ENCODE measurements around the gene SDC1. TPM values are rescaled to one million over a fixed set of nuclear protein-coding genes. Genes with fewer than 3 reads are reported as not detected.

Gene SDC1
- total RNA-seq, 1 donor from 2014 or later = 74.3 TPM

DNA sequence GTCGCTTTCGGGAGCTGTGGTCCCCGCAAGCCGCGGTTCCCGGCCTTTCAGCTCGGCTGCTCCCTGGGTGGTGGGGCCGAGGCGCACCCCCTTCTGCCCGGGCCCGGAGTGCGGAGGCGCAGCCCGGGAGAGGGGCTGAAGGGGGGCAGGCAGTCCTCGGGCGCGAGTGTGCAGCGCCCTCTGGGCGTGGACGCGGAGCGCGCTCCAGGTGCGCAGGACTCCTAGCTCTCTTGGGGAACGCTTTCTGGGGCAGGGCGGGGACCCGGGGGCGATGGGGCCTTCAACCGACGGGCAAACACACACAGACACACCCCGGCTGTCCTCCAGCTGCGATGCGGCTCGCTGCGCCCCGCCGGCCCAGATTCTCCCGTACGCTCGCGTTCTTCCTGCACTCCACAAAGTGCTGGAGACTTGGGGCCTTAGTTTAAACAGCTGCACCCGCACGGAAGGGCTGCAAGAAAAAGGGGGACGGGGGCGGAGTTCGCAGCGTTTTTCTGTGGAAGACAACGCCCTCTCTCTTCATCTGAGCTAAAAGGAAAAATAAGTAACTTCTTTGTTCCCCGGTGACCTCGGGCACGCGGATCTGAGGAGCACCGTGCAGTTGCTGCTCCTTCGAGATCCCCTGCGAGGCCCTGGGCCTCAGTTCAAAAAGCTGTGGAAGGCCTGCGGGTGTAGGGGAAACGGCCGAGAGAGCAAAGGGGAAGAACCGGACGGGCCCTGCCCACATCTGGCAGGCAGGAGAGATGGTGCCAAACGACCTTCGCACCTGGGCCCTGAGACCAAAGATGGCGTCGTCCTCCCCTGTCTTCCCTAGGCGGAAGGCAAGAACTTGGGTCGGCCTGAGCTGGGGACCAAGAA lies 593 bp upstream of the SDC1 start:
- Histone ChIP-seq H4K20me1 (ENCODE audit: insufficient read depth, low read length) (no peaks in the 10 kb centered on the region), H3K4me1 (ENCODE audit: insufficient read depth, low read length) (peaks cover 30% of the 10 kb centered on the region), H3K9me3 (ENCODE audit: insufficient read depth, low read depth, low read length) (no peaks in the 10 kb centered on the region), H2AFZ (ENCODE audit: low read depth, low read length) (peak overlapping the region; percentile 76), H3K27ac (ENCODE audit: low read depth, low read length) (no peak overlapping the region), H3K27me3 (ENCODE audit: insufficient read depth, low read length) (no peaks in the 10 kb centered on the region), H3K36me3 (ENCODE audit: insufficient read depth, low read length) (no peaks in the 10 kb centered on the region), H3K79me2 (ENCODE audit: insufficient read depth, low read length) (peaks cover 25% of the 10 kb centered on the region), H3K4me2 (ENCODE audit: low read length) (peak overlapping the region; percentile 97), H3K4me3 (ENCODE audit: insufficient read depth, low read depth, low read length) (peak overlapping the region; percentile 54), H3K9ac (ENCODE audit: low read length) (peak overlapping the region; percentile 52)
- H3K4me1 Mint-ChIP-seq (ENCODE audit: low read depth, unreplicated experiment) = peaks cover 21% of the 10 kb centered on the region
- H3K27ac Mint-ChIP-seq (ENCODE audit: unreplicated experiment) = no peak overlapping the region
- H3K4me3 Mint-ChIP-seq (ENCODE audit: unreplicated experiment) = peak overlapping the region; percentile 75
- H3K36me3 Mint-ChIP-seq (ENCODE audit: low read depth, unreplicated experiment) = no peaks in the 10 kb centered on the region
- no peaks in the 10 kb centered on the region for H3K9me3 Mint-ChIP-seq (ENCODE audit: unreplicated experiment)
- no peak for FAIRE-seq
- TF ChIP-seq, protein P1, sequence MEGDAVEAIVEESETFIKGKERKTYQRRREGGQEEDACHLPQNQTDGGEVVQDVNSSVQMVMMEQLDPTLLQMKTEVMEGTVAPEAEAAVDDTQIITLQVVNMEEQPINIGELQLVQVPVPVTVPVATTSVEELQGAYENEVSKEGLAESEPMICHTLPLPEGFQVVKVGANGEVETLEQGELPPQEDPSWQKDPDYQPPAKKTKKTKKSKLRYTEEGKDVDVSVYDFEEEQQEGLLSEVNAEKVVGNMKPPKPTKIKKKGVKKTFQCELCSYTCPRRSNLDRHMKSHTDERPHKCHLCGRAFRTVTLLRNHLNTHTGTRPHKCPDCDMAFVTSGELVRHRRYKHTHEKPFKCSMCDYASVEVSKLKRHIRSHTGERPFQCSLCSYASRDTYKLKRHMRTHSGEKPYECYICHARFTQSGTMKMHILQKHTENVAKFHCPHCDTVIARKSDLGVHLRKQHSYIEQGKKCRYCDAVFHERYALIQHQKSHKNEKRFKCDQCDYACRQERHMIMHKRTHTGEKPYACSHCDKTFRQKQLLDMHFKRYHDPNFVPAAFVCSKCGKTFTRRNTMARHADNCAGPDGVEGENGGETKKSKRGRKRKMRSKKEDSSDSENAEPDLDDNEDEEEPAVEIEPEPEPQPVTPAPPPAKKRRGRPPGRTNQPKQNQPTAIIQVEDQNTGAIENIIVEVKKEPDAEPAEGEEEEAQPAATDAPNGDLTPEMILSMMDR (IDR thresholded peaks at IDR 0.05; ENCODE audit: insufficient read depth, low read depth, low read length) = no peak
- TF ChIP-seq EZH2 (IDR thresholded peaks at IDR 0.05; ENCODE audit: insufficient read depth, low read length) = no peak
- no peak for DNase-seq (ENCODE audit: low read depth)
- peaks cover 8% of the 10 kb centered on the region for H3K27me3 Mint-ChIP-seq (ENCODE audit: low read depth, unreplicated experiment)

DNA sequence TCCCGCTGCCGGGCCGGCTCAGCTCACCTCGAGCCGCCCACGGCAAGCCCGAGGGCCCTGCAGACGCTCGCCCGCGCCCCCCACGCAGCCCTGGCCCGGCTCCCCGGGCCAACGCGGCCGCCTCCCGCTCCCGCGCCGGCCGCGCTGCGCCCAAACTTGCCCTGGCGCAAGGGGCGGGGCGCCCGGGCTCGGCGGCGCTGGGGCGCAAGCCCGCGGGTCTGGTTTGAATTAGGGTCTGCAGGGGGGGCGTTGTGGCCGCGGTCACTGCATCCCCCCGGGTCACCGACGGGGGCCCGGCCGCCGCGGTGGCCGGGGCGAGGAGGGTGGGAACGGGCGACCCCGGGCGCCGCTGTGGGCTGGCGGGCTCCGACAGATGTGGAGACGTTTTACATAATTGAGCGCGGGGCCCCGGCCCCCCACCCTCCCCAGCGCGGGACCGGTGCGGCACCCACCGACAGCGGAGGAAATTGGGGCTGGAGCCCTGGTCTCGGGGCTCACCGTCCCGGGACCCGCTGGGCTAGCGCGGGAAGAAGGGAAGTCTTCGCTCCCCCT lies 690 bp downstream of the SDC1 start:
- FAIRE-seq (no peak), DNase-seq (ENCODE audit: low read depth) (no peak)
- no peaks in the 10 kb centered on the region for H3K9me3 ChIP-seq (ENCODE audit: insufficient read depth, low read depth, low read length)
- peaks cover 21% of the 10 kb centered on the region for H3K4me1 Mint-ChIP-seq (ENCODE audit: low read depth, unreplicated experiment)
- H3K27me3 ChIP-seq (ENCODE audit: insufficient read depth, low read length) = no peaks in the 10 kb centered on the region
- peak overlapping the region; percentile 81 for H3K9ac ChIP-seq (ENCODE audit: low read length)
- H3K9me3 Mint-ChIP-seq (ENCODE audit: unreplicated experiment) = no peaks in the 10 kb centered on the region
- peaks cover 38% of the 10 kb centered on the region for H3K79me2 ChIP-seq (ENCODE audit: insufficient read depth, low read length)
- TF ChIP-seq, protein P1 (IDR thresholded peaks at IDR 0.05; ENCODE audit: insufficient read depth, low read depth, low read length) = no peak
- no peaks in the 10 kb centered on the region for H4K20me1 ChIP-seq (ENCODE audit: insufficient read depth, low read length)
- peaks cover 8% of the 10 kb centered on the region for H3K27me3 Mint-ChIP-seq (ENCODE audit: low read depth, unreplicated experiment)
- peak overlapping the region; percentile 72 for H3K4me3 ChIP-seq (ENCODE audit: insufficient read depth, low read depth, low read length)
- no peaks in the 10 kb centered on the region for H3K36me3 ChIP-seq (ENCODE audit: insufficient read depth, low read length)
- peak overlapping the region; percentile 97 for H3K4me2 ChIP-seq (ENCODE audit: low read length)
- no peak overlapping the region for H3K4me3 Mint-ChIP-seq (ENCODE audit: unreplicated experiment)
- H2AFZ ChIP-seq (ENCODE audit: low read depth, low read length) = peak overlapping the region; percentile 88
- H3K36me3 Mint-ChIP-seq (ENCODE audit: low read depth, unreplicated experiment) = peaks cover 2% of the 10 kb centered on the region
- H3K27ac Mint-ChIP-seq (ENCODE audit: unreplicated experiment) = no peak overlapping the region
- H3K27ac ChIP-seq (ENCODE audit: low read depth, low read length) = peak overlapping the region; percentile 66
- peaks cover 30% of the 10 kb centered on the region for H3K4me1 ChIP-seq (ENCODE audit: insufficient read depth, low read length)

All from astrocyte (in vitro differentiated cells and primary cell).